Kidney (tissue), 22 donors: Measurements from ENCODE around the gene PPIB. TPM values are rescaled to one million over a fixed set of nuclear protein-coding genes. Genes with fewer than 3 reads are reported as not detected.

ENCODE experiments used
- DNase-seq, 5 donors: peaks; one replicate each; pipeline ENCODE4 v3.0.0-alpha.2; 2013 to 2020
- FAIRE-seq: peaks from 2 replicates; lab custom pipeline; 2012; peaks lifted over from hg19 to GRCh38; lab: Jason Lieb, UNC
- H3K27ac ChIP-seq, 2 donors: one replicate each; pipeline ENCODE4 v1.7.0; 2013; ENCODE audit warnings: low read depth in 2 of 2, low read length in 2 of 2, inconsistent platforms in 1 of 2
- H3K27me3 ChIP-seq: one replicate; pipeline ENCODE4 v1.7.1; 2013; ENCODE audit warnings: low read length, inconsistent platforms; ENCODE audit not compliant: control insufficient read depth, insufficient read depth
- H3K36me3 ChIP-seq, 3 donors: one replicate each; pipeline versions ENCODE4 v1.7.0 to v1.7.1; 2013; ENCODE audit warnings: low read length in 3 of 3, control low read depth in 1 of 3, inconsistent platforms in 1 of 3; ENCODE audit not compliant: insufficient read depth in 3 of 3, control insufficient read depth in 2 of 3
- H3K4me1 ChIP-seq, 3 donors: one replicate each; pipeline versions ENCODE4 v1.7.0 to v1.7.1; 2013; ENCODE audit warnings: low read length in 3 of 3, inconsistent platforms in 1 of 3, low read depth in 1 of 3; ENCODE audit not compliant: control insufficient read depth in 2 of 3, insufficient read depth in 2 of 3
- H3K4me3 ChIP-seq, 3 donors: one replicate each; pipeline versions ENCODE4 v1.7.0 to v1.8.1; 2013; ENCODE audit warnings: low read length in 3 of 3, control low read depth in 1 of 3, inconsistent platforms in 1 of 3
- H3K9ac ChIP-seq, 3 donors: one replicate each; pipeline versions ENCODE4 v1.7.0 to v1.7.1; 2013; ENCODE audit warnings: low read length in 3 of 3, control low read depth in 1 of 3, inconsistent platforms in 1 of 3
- H3K9me3 ChIP-seq, 3 donors: one replicate each; pipeline versions ENCODE4 v1.7.0 to v1.7.1; 2013; ENCODE audit warnings: low read length in 3 of 3, control low read depth in 1 of 3, inconsistent platforms in 1 of 3; ENCODE audit not compliant: control insufficient read depth in 2 of 3, insufficient read depth in 1 of 3
- CTCF ChIP-seq: IDR thresholded peaks from 3 replicates; pipeline ENCODE4 v1.5.1; 2012; ENCODE audit warnings: mild to moderate bottlenecking, moderate library complexity, borderline replicate concordance; ENCODE audit not compliant: insufficient read depth; ENCODE audit errors: extremely low read depth
- intact Hi-C: fragments of 100-400 bp; cut with DNase I; formaldehyde crosslinking; loops from one replicate; pipeline ENCODE4 v1.11.1; 2022
- long read RNA-seq, 10 donors: library from polyadenylated mRNA in 1 of 10; unstranded in 1 of 10; transcript quantifications; one replicate each; pipeline ENCODE4 v2.0.0 and lab custom pipeline, GENCODE V29; 2021 to 2026
- polyA plus RNA-seq: library from polyadenylated mRNA; stranded (reverse); fragments of 350-450 nt; fragmentation: Illumina TruSeq; extraction: RNeasy Lipid Tissue Mini Kit (QIAGEN cat#74804); gene quantifications from one replicate; pipeline ENCODE4 v1.2.3, GENCODE V29; 2014; ENCODE audit warnings: low read depth, low replicate concordance; ENCODE audit not compliant: insufficient read depth
- total RNA-seq: library from RNA; stranded (reverse); fragmentation: NEBNext Ultra II Directional; extraction: Animal tissue kit (Norgen Biotek cat#: 25700); gene quantifications from one replicate; pipeline ENCODE4 v1.2.1, GENCODE V29; 2021
- donor health status: control.
- donor health status: control.
- donor health status: control.
- donor health status: control.
- donor health status: control.
- donor health status: DM: yes; HTN: yes; CAD: no.
- donor health status: Normal renal cell carcinoma (clear cell type).

The PPIB gene
- total RNA-seq: 484 TPM
- polyA plus RNA-seq: 705 TPM
- long read RNA-seq, donor 1, transcript PPIB-201 (5 exons, 1,081 nt): major isoform, 208 of 251 reads
- long read RNA-seq, donor 1, partial matches to known transcripts: 20 of 251 reads
- long read RNA-seq, donor 1, other reads (novel, unspliced or antisense): 19 of 251 reads
- long read RNA-seq, donor 2, transcript PPIB-201 (5 exons, 1,081 nt): major isoform, 281 of 340 reads
- long read RNA-seq, donor 2, partial matches to known transcripts: 31 of 340 reads
- long read RNA-seq, donor 2, other reads (novel, unspliced or antisense): 25 of 340 reads
- long read RNA-seq, donor 3, transcript PPIB-201 (5 exons, 1,081 nt): major isoform, 355 of 467 reads
- long read RNA-seq, donor 3, partial matches to known transcripts: 54 of 467 reads
- long read RNA-seq, donor 3, other reads (novel, unspliced or antisense): 55 of 467 reads
- long read RNA-seq, donor 4, transcript PPIB-201 (5 exons, 1,081 nt): major isoform, 178 of 197 reads
- long read RNA-seq, donor 4, partial matches to known transcripts: 0 of 197 reads
- long read RNA-seq, donor 4, other reads (novel, unspliced or antisense): 17 of 197 reads
- long read RNA-seq, donor 5, transcript PPIB-201 (5 exons, 1,081 nt): major isoform, 22 of 22 reads
- long read RNA-seq, donor 5, partial matches to known transcripts: 0 of 22 reads
- long read RNA-seq, donor 5, other reads (novel, unspliced or antisense): 0 of 22 reads
- long read RNA-seq, donor 6, transcript PPIB-201 (5 exons, 1,081 nt): major isoform, 634 of 797 reads
- long read RNA-seq, donor 6, partial matches to known transcripts: 77 of 797 reads
- long read RNA-seq, donor 6, other reads (novel, unspliced or antisense): 85 of 797 reads
- long read RNA-seq, donor 7, transcript PPIB-201 (5 exons, 1,081 nt): major isoform, 269 of 293 reads
- long read RNA-seq, donor 7, partial matches to known transcripts: 7 of 293 reads
- long read RNA-seq, donor 7, other reads (novel, unspliced or antisense): 16 of 293 reads
- long read RNA-seq, donor 8, transcript PPIB-203 (3 exons, 1,208 nt): minor isoform, 5 of 330 reads
- long read RNA-seq, donor 8, transcript PPIB-201 (5 exons, 1,081 nt): major isoform, 258 of 330 reads
- long read RNA-seq, donor 8, partial matches to known transcripts: 58 of 330 reads
- long read RNA-seq, donor 8, other reads (novel, unspliced or antisense): 9 of 330 reads
- long read RNA-seq, donor 9, transcript PPIB-201 (5 exons, 1,081 nt): major isoform, 170 of 219 reads
- long read RNA-seq, donor 9, partial matches to known transcripts: 17 of 219 reads
- long read RNA-seq, donor 9, other reads (novel, unspliced or antisense): 29 of 219 reads
- long read RNA-seq, donor 10, transcript PPIB-201 (5 exons, 1,081 nt): major isoform, 209 of 267 reads
- long read RNA-seq, donor 10, partial matches to known transcripts: 21 of 267 reads
- long read RNA-seq, donor 10, other reads (novel, unspliced or antisense): 36 of 267 reads

- H3K36me3 ChIP-seq: peaks cover 9 to 24% (median 21%) of the 10 kb centered on the region in 3 donors
- H3K4me3 ChIP-seq: peak within 1 kb of the TSS; percentile 80 to 89 (median 86)
- peak; percentile 45 for TF ChIP-seq CTCF
- peak; percentile 98 to 100 (median 98) for DNase-seq
- intact Hi-C loops: no loop called here
- no peaks in the 10 kb centered on the region for H3K27me3 ChIP-seq
- H3K4me1 ChIP-seq: peaks cover 6 to 26% (median 25%) of the 10 kb centered on the region in 3 donors
- no peaks in the 10 kb centered on the region for H3K9me3 ChIP-seq
- no peak for FAIRE-seq
- H3K27ac ChIP-seq: peak within 1 kb of the TSS; percentile 87 to 88
- H3K9ac ChIP-seq: peak within 1 kb of the TSS; percentile 82 to 91 (median 86)
These were observed at the start of gene PPIB for GRCh38 chr15:64162869-64163658. Gene PPIB (minus strand): TSS chr15:64163022. CDS start chr15:64162986, 36 bp downstream.

- Histone ChIP-seq H3K4me3 (no peak overlapping the region), H3K36me3 (peaks cover 0 to 17% (median 0%) of the 10 kb centered on the region in 3 donors), H3K9ac (no peak overlapping the region), H3K27ac (no peak overlapping the region), H3K4me1 (no peaks in the 10 kb centered on the region), H3K9me3 (no peaks in the 10 kb centered on the region), H3K27me3 (no peaks in the 10 kb centered on the region)
- DNase-seq (no peak), FAIRE-seq (no peak)
- intact Hi-C loops: no loop called here
- no peak for TF ChIP-seq CTCF
These were observed 48.9 kb upstream of the PPIB start for GRCh38 chr15:64211696-64212095.

- no peak overlapping the region for H3K9ac ChIP-seq
- no peaks in the 10 kb centered on the region for H3K27me3 ChIP-seq
- no peak for TF ChIP-seq CTCF
- no peaks in the 10 kb centered on the region for H3K9me3 ChIP-seq
- DNase-seq (no peak), FAIRE-seq (no peak)
- peaks cover 0 to 17% (median 0%) of the 10 kb centered on the region in 3 donors for H3K36me3 ChIP-seq
- no peaks in the 10 kb centered on the region for H3K4me1 ChIP-seq
- H3K4me3 ChIP-seq: no peak overlapping the region
- intact Hi-C loops: no loop called here
- H3K27ac ChIP-seq: no peak overlapping the region
These were observed 47.5 kb upstream of the PPIB start for GRCh38 chr15:64210371-64210770.
